HepG2 (cell line): ENCODE measurements around the gene GPN2. TPM values are rescaled to one million over a fixed set of nuclear protein-coding genes. Genes with fewer than 3 reads are reported as not detected.
A peak's percentile ranks its signal among the peaks of the same experiment; 100 is the strongest.

Source experiments
- HMG20A ChIP-seq: IDR thresholded peaks from 2 replicates; pipeline ENCODE4 v1.6.1; 2016; ENCODE audit warnings: borderline replicate concordance
- HNRNPL ChIP-seq: fragments of 200-400 bp; formaldehyde crosslinking; IDR thresholded peaks from 2 replicates; pipeline ENCODE4 v1.6.1; 2017; ENCODE audit warnings: mild to moderate bottlenecking, low read depth, low read length
- ISX ChIP-seq: sonication (generic); formaldehyde crosslinking; conservative IDR thresholded peaks from 2 replicates; pipeline ENCODE4 v1.5.0; 2020; ENCODE audit warnings: missing genetic modification reagents
- JUN ChIP-seq: sonication (generic); formaldehyde crosslinking; IDR thresholded peaks from 2 replicates; pipeline ENCODE4 v1.4.0; 2020; ENCODE audit warnings: mild to moderate bottlenecking, missing genetic modification reagents
- MBD4 ChIP-seq: IDR thresholded peaks from 2 replicates; pipeline ENCODE4 v1.6.1; 2012; ENCODE audit warnings: low read length, inconsistent platforms, borderline replicate concordance
- MED1 ChIP-seq: sonication (generic); formaldehyde crosslinking; IDR thresholded peaks from 2 replicates; pipeline ENCODE4 v1.4.0; 2020; ENCODE audit warnings: missing genetic modification reagents
- MIER2 ChIP-seq: IDR thresholded peaks from 2 replicates; pipeline ENCODE4 v1.6.1; 2016; ENCODE audit warnings: missing biosample characterization, missing genetic modification reagents
- MLLT10 ChIP-seq: sonication (generic); formaldehyde crosslinking; IDR thresholded peaks from 2 replicates; pipeline ENCODE4 v1.4.0; 2020; ENCODE audit warnings: missing genetic modification reagents
- RBFOX2 ChIP-seq: fragments of 200-400 bp; formaldehyde crosslinking; IDR thresholded peaks from 2 replicates; pipeline ENCODE4 v1.6.1; 2017; ENCODE audit warnings: low read depth, mild to moderate bottlenecking, low read length
- RNF2 ChIP-seq: fragments of 450-650 bp; conservative IDR thresholded peaks from 2 replicates; pipeline ENCODE4 v1.6.1; 2016; ENCODE audit warnings: low read depth
- ZNF550 ChIP-seq: sonication (generic); formaldehyde crosslinking; IDR thresholded peaks from 2 replicates; pipeline ENCODE4 v1.4.0; 2020; ENCODE audit warnings: mild to moderate bottlenecking, missing genetic modification reagents, borderline replicate concordance
- ZUFSP ChIP-seq: sonication (generic); formaldehyde crosslinking; IDR thresholded peaks from 2 replicates; pipeline ENCODE4 v1.9.0; 2021; ENCODE audit warnings: missing genetic modification reagents, mild to moderate bottlenecking, borderline replicate concordance
- polyA plus RNA-seq, 8 experiments: library from polyadenylated mRNA; depleted of rRNA in 3 of 8; stranded (reverse) in 7 of 8; unstranded in 1 of 8; fragments of >200 nt; fragmentation: Illumina TruSeq in 4 of 8; extraction: Trizol in 4 of 8; gene quantifications; 2 replicates each; pipeline versions ENCODE4 v1.2.1 to v1.2.3, GENCODE V29; 2011 to 2016; ENCODE audit warnings: low read depth in 4 of 8, missing spikeins in 1 of 8, mixed read lengths in 1 of 8; ENCODE audit not compliant: insufficient read depth in 1 of 8
- total RNA-seq, 5 experiments: library from RNA; depleted of rRNA; stranded (reverse); fragments of >200 nt; fragmentation: Illumina TruSeq; extraction: Trizol; gene quantifications; 2 replicates each; pipeline ENCODE4 v1.2.3, GENCODE V29; 2016; ENCODE audit warnings: low read depth in 1 of 5
- TF ChIP-seq, protein P1 (sequence below): sonication (generic); formaldehyde crosslinking; IDR thresholded peaks from one replicate; pipeline ENCODE4 v1.5.1; 2020; ENCODE audit warnings: mild to moderate bottlenecking, missing genetic modification reagents; ENCODE audit errors: not compliant biosample characterization
- TF ChIP-seq, protein P2 (sequence below): IDR thresholded peaks from 2 replicates; pipeline ENCODE4 v1.6.1; 2016; ENCODE audit warnings: missing compliant biosample characterization, missing genetic modification reagents, borderline replicate concordance
- TF ChIP-seq, protein P3 (sequence below): sonication (generic); formaldehyde crosslinking; IDR thresholded peaks from 2 replicates; pipeline ENCODE4 v1.5.0; 2020; ENCODE audit warnings: missing genetic modification reagents
- TF ChIP-seq, protein P4 (sequence below): sonication (generic); formaldehyde crosslinking; IDR thresholded peaks from 2 replicates; pipeline ENCODE4 v1.4.0; 2020; ENCODE audit warnings: mild to moderate bottlenecking, missing genetic modification reagents

The GPN2 gene
- total and polyA plus RNA-seq, 2 of the 13 experiments (the other 11 are each of a cell fraction or from before 2014, with no cell fraction given) = 19.3 to 38.9 TPM

GRCh38 chr1:26889551-26890466, at the start of gene GPN2 (continued):
- TF ChIP-seq MBD4 (no peak), HMG20A (CRISPR knock-in tag) (peak; percentile 19; the same call in 1 of the 2 replicates), ISX (CRISPR knock-in tag) (no peak), RNF2 (peak; percentile 70; the same call in 1 of the 2 replicates), RBFOX2 (peak; percentile 95), ZUFSP (CRISPR knock-in tag) (no peak), MLLT10 (CRISPR knock-in tag) (0 out of 2 replicates have a peak, but pooled peaks have one; percentile 78), HNRNPL (peak; percentile 71; the same call in 1 of the 2 replicates), MIER2 (CRISPR knock-in tag) (no peak), MED1 (CRISPR knock-in tag) (peak; percentile 59; the same call in 1 of the 2 replicates), ZNF550 (0 out of 2 replicates have a peak, but pooled peaks have one; percentile 19), JUN (CRISPR knock-in tag) (peak; percentile 43; the same call in 1 of the 2 replicates)
- TF ChIP-seq, protein P1, sequence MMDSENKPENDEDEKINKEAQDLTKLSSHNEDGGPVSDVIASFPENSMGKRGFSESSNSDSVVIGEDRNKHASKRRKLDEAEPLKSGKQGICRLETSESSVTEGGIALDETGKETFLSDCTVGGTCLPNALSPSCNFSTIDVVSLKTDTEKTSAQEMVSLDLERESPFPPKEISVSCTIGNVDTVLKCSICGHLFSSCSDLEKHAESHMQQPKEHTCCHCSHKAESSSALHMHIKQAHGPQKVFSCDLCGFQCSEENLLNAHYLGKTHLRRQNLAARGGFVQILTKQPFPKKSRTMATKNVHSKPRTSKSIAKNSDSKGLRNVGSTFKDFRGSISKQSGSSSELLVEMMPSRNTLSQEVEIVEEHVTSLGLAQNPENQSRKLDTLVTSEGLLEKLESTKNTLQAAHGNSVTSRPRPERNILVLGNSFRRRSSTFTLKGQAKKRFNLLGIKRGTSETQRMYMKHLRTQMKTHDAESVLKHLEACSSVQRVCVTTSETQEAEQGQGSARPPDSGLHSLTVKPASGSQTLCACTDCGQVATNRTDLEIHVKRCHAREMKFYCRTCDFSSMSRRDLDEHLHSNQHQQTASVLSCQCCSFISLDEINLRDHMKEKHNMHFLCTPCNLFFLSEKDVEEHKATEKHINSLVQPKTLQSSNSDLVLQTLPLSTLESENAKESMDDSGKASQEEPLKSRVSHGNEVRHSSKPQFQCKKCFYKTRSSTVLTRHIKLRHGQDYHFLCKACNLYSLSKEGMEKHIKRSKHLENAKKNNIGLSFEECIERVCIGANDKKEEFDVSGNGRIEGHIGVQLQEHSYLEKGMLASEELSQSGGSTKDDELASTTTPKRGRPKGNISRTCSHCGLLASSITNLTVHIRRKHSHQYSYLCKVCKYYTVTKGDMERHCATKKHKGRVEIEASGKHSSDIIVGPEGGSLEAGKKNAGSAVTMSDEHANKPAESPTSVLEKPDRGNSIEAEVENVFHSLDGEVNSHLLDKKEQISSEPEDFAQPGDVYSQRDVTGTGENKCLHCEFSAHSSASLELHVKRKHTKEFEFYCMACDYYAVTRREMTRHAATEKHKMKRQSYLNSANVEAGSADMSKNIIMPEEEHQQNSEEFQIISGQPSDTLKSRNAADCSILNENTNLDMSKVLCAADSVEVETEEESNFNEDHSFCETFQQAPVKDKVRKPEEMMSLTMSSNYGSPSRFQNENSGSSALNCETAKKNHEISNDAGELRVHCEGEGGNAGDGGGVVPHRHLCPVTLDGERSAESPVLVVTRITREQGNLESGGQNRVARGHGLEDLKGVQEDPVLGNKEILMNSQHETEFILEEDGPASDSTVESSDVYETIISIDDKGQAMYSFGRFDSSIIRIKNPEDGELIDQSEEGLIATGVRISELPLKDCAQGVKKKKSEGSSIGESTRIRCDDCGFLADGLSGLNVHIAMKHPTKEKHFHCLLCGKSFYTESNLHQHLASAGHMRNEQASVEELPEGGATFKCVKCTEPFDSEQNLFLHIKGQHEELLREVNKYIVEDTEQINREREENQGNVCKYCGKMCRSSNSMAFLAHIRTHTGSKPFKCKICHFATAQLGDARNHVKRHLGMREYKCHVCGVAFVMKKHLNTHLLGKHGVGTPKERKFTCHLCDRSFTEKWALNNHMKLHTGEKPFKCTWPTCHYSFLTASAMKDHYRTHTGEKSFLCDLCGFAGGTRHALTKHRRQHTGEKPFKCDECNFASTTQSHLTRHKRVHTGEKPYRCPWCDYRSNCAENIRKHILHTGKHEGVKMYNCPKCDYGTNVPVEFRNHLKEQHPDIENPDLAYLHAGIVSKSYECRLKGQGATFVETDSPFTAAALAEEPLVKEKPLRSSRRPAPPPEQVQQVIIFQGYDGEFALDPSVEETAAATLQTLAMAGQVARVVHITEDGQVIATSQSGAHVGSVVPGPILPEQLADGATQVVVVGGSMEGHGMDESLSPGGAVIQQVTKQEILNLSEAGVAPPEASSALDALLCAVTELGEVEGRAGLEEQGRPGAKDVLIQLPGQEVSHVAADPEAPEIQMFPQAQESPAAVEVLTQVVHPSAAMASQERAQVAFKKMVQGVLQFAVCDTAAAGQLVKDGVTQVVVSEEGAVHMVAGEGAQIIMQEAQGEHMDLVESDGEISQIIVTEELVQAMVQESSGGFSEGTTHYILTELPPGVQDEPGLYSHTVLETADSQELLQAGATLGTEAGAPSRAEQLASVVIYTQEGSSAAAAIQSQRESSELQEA (CRISPR knock-in tag) = peak; percentile 87
- TF ChIP-seq, protein P2, sequence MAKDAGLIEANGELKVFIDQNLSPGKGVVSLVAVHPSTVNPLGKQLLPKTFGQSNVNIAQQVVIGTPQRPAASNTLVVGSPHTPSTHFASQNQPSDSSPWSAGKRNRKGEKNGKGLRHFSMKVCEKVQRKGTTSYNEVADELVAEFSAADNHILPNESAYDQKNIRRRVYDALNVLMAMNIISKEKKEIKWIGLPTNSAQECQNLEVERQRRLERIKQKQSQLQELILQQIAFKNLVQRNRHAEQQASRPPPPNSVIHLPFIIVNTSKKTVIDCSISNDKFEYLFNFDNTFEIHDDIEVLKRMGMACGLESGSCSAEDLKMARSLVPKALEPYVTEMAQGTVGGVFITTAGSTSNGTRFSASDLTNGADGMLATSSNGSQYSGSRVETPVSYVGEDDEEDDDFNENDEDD (CRISPR knock-in tag) = peak; percentile 28; the same call in 1 of the 2 replicates
- TF ChIP-seq, protein P3, sequence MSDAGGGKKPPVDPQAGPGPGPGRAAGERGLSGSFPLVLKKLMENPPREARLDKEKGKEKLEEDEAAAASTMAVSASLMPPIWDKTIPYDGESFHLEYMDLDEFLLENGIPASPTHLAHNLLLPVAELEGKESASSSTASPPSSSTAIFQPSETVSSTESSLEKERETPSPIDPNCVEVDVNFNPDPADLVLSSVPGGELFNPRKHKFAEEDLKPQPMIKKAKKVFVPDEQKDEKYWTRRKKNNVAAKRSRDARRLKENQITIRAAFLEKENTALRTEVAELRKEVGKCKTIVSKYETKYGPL (CRISPR knock-in tag) = no peak
- TF ChIP-seq, protein P4, sequence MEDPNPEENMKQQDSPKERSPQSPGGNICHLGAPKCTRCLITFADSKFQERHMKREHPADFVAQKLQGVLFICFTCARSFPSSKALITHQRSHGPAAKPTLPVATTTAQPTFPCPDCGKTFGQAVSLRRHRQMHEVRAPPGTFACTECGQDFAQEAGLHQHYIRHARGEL (CRISPR knock-in tag) = peak; percentile 80; the same call in 1 of the 2 replicates
